Muscle of leg (tissue), 11 donors: ENCODE data around the gene FBXL17. TPM values are rescaled to one million over a fixed set of nuclear protein-coding genes. Genes with fewer than 3 reads are reported as not detected.
"Not testable (repeated sequence)": the region's sequence is repeated elsewhere in the genome, so short reads cannot be mapped to it uniquely, and the experiment has no call there.

Experiments
- DNase-seq: peaks from one replicate; pipeline ENCODE4 v3.0.0; 2013
- H3K27ac ChIP-seq: one replicate; pipeline ENCODE4 v1.5.1; 2013; ENCODE audit warnings: mild to moderate bottlenecking, low read length, control low read depth
- H3K27me3 ChIP-seq: one replicate; pipeline ENCODE4 v1.6.1; 2013; ENCODE audit warnings: low read length; ENCODE audit not compliant: control insufficient read depth, insufficient read depth
- H3K36me3 ChIP-seq: one replicate; pipeline ENCODE4 v1.6.1; 2013; ENCODE audit warnings: low read length; ENCODE audit not compliant: control insufficient read depth, insufficient read depth
- H3K4me1 ChIP-seq: one replicate; pipeline ENCODE4 v1.6.1; 2013; ENCODE audit warnings: low read length; ENCODE audit not compliant: control insufficient read depth, insufficient read depth
- H3K4me3 ChIP-seq: one replicate; pipeline ENCODE4 v1.5.1; 2013; ENCODE audit warnings: low read length, control low read depth
- H3K9me3 ChIP-seq: replicated peaks from 2 replicates; pipeline ENCODE4 v1.6.1; 2013; ENCODE audit warnings: low read depth, low read length; ENCODE audit not compliant: control insufficient read depth
- WGBS: methylation state at CpG from one replicate; pipeline ENCODE4 v1.1.5; 2013; ENCODE audit warnings: missing lambda C conversion rate; ENCODE audit not compliant: insufficient coverage; 5-methylcytosine and 5-hydroxymethylcytosine counted together
- polyA plus RNA-seq, 8 donors: library from polyadenylated mRNA; unstranded; fragments of 120-200 nt; gene quantifications; one replicate each; pipeline versions ENCODE4 v1.2.1 to v1.2.3, GENCODE V29; 2013; ENCODE audit warnings: inconsistent platforms in 1 of 8, low replicate concordance in 1 of 8; ENCODE audit not compliant: insufficient read length in 8 of 8, insufficient read depth in 1 of 8
- total RNA-seq: library from RNA; stranded (reverse); fragments of 120-200 nt; gene quantifications from one replicate; pipeline ENCODE4 v1.2.4, GENCODE V29; 2013

Gene FBXL17
- total and polyA plus RNA-seq, 9 donors = 14.6 to 23.7 (median 19.4) TPM

- H3K27ac ChIP-seq = no peak overlapping the region
- no peak for DNase-seq
- peaks cover 19% of the 10 kb centered on the region for H3K9me3 ChIP-seq
- no peak overlapping the region for H3K4me3 ChIP-seq
- H3K36me3 ChIP-seq = no peaks in the 10 kb centered on the region
- no peaks in the 10 kb centered on the region for H3K27me3 ChIP-seq
- H3K4me1 ChIP-seq = no peaks in the 10 kb centered on the region
Measured at GRCh38 chr5:108280960-108281569, 100.8 kb downstream of the FBXL17 start.

GRCh38 chr5:108280248-108280647, 101.7 kb downstream of the FBXL17 start:
- H3K27me3 ChIP-seq = no peaks in the 10 kb centered on the region
- H3K27ac ChIP-seq = no peak overlapping the region
- no peaks in the 10 kb centered on the region for H3K4me1 ChIP-seq
- H3K9me3 ChIP-seq = peaks cover 15% of the 10 kb centered on the region
- no peaks in the 10 kb centered on the region for H3K36me3 ChIP-seq
- H3K4me3 ChIP-seq = no peak overlapping the region
- DNase-seq = no peak

GRCh38 chr5:108278285-108279240, 103.3 kb downstream of the FBXL17 start:
- H3K4me1 ChIP-seq = no peaks in the 10 kb centered on the region
- DNase-seq = no peak

GRCh38 chr5:108276187-108277050, 105.5 kb downstream of the FBXL17 start:
- WGBS = no CpG with 5 or more reads among the region's 1 CpG
- Histone ChIP-seq H3K4me3 (no peak overlapping the region), H3K4me1 (no peaks in the 10 kb centered on the region), H3K27me3 (no peaks in the 10 kb centered on the region), H3K36me3 (no peaks in the 10 kb centered on the region), H3K9me3 (no peaks in the 10 kb centered on the region), H3K27ac (no peak overlapping the region)
- DNase-seq = no peak

More at GRCh38 chr5:108278285-108279240, 103.3 kb downstream of the FBXL17 start:
- Histone ChIP-seq H3K27ac (no peak overlapping the region), H3K9me3 (peaks cover 10% of the 10 kb centered on the region), H3K36me3 (no peaks in the 10 kb centered on the region), H3K27me3 (no peaks in the 10 kb centered on the region), H3K4me3 (no peak overlapping the region)
- 83% methylated on average over 3 of the region's 3 CpGs for WGBS

GRCh38 chr5:108274080-108274479, 107.8 kb downstream of the FBXL17 start:
- H3K27me3 ChIP-seq, H3K27ac ChIP-seq, DNase-seq, H3K36me3 ChIP-seq, H3K4me1 ChIP-seq, H3K4me3 ChIP-seq, H3K9me3 ChIP-seq: not testable (repeated sequence)
- 65% methylated on average over 4 of the region's 10 CpGs for WGBS

- H3K36me3 ChIP-seq = no peaks in the 10 kb centered on the region
- no peak overlapping the region for H3K27ac ChIP-seq
- H3K9me3 ChIP-seq = no peaks in the 10 kb centered on the region
- no peak overlapping the region for H3K4me3 ChIP-seq
- H3K27me3 ChIP-seq = no peaks in the 10 kb centered on the region
- no peaks in the 10 kb centered on the region for H3K4me1 ChIP-seq
- WGBS = no CpG with 5 or more reads among the region's 1 CpG
- DNase-seq = no peak
Measured at GRCh38 chr5:108271127-108271526, 110.8 kb downstream of the FBXL17 start.

- no peaks in the 10 kb centered on the region for H3K4me1 ChIP-seq
- WGBS = no CpG with 5 or more reads among the region's 2 CpGs
- no peak overlapping the region for H3K4me3 ChIP-seq
- no peak overlapping the region for H3K27ac ChIP-seq
- DNase-seq = no peak
- no peaks in the 10 kb centered on the region for H3K36me3 ChIP-seq
- H3K27me3 ChIP-seq = no peaks in the 10 kb centered on the region
- H3K9me3 ChIP-seq = no peaks in the 10 kb centered on the region
Measured at GRCh38 chr5:108266242-108266641, 115.7 kb downstream of the FBXL17 start.

GRCh38 chr5:108264533-108264932, 117.4 kb downstream of the FBXL17 start:
- DNase-seq = no peak
- no peaks in the 10 kb centered on the region for H3K27me3 ChIP-seq
- H3K36me3 ChIP-seq = no peaks in the 10 kb centered on the region
- H3K27ac ChIP-seq = no peak overlapping the region
- no CpG with 5 or more reads among the region's 2 CpGs for WGBS
- H3K4me3 ChIP-seq = no peak overlapping the region
- no peaks in the 10 kb centered on the region for H3K4me1 ChIP-seq
- no peaks in the 10 kb centered on the region for H3K9me3 ChIP-seq

GRCh38 chr5:108263338-108263737, 118.6 kb downstream of the FBXL17 start:
- no peaks in the 10 kb centered on the region for H3K4me1 ChIP-seq
- H3K27ac ChIP-seq = no peak overlapping the region
- H3K27me3 ChIP-seq = no peaks in the 10 kb centered on the region
- no peak for DNase-seq
- H3K36me3 ChIP-seq = no peaks in the 10 kb centered on the region
- H3K9me3 ChIP-seq = no peaks in the 10 kb centered on the region
- no peak overlapping the region for H3K4me3 ChIP-seq

GRCh38 chr5:108260858-108261170, 121.1 kb downstream of the FBXL17 start:
- H3K27me3 ChIP-seq = no peaks in the 10 kb centered on the region
- H3K36me3 ChIP-seq = no peaks in the 10 kb centered on the region
- no peak overlapping the region for H3K27ac ChIP-seq
- no CpG with 5 or more reads among the region's 2 CpGs for WGBS
- H3K4me1 ChIP-seq = no peaks in the 10 kb centered on the region
- no peak for DNase-seq
- no peak overlapping the region for H3K4me3 ChIP-seq
- H3K9me3 ChIP-seq = no peaks in the 10 kb centered on the region
